Measurements from ENCODE around the gene TMPRSS3. TPM values are rescaled to one million over a fixed set of nuclear protein-coding genes. Genes with fewer than 3 reads are reported as not detected.

Gene TMPRSS3
- polyA plus RNA-seq, 1 of the 3 experiments (the other 2 are of a cell fraction), result not detected

GRCh38 chr21:42391297-42391696 lies 4.6 kb downstream of the TMPRSS3 start:
- H3K36me3 ChIP-seq (replicated peaks in 1 of 2; ENCODE audit: control insufficient read depth in 1 of 2, insufficient read depth in 2 of 2, low read length in 1 of 2), result no peaks in the 10 kb centered on the region
- no peak overlapping the region for H3K4me3 ChIP-seq (ENCODE audit: low read depth in 2 of 2, low read length in 1 of 2)
- no peaks in the 10 kb centered on the region for H3K27me3 ChIP-seq (ENCODE audit: insufficient read depth)
- H3K4me2 ChIP-seq, result no peak overlapping the region
- CTCF ChIA-PET, result no interaction called here
- H3K79me2 ChIP-seq (ENCODE audit: insufficient read depth), result no peaks in the 10 kb centered on the region
- no peak overlapping the region for H2AFZ ChIP-seq (ENCODE audit: low read depth)
- no peaks in the 10 kb centered on the region for H3F3A ChIP-seq (replicated peaks; ENCODE audit: insufficient read depth)
- TF ChIP-seq FOSL2 (IDR thresholded peaks at IDR 0.05; ENCODE audit: borderline replicate concordance, low read depth) (no peak), CHD2 (IDR thresholded peaks at IDR 0.05; ENCODE audit: low read length, partially characterized antibody) (no peak), MAX (IDR thresholded peaks at IDR 0.05; ENCODE audit: low read depth) (no peak), ZBTB33 (IDR thresholded peaks at IDR 0.05; ENCODE audit: borderline replicate concordance, low read depth) (no peak), CTCF (IDR thresholded peaks at IDR 0.05) (no peak), IRF3 (IDR thresholded peaks at IDR 0.05; ENCODE audit: low read depth, low read length) (no peak), RCOR1 (IDR thresholded peaks at IDR 0.05; ENCODE audit: low read length) (no peak), JUND (IDR thresholded peaks at IDR 0.05) (no peak), USF2 (IDR thresholded peaks at IDR 0.05; ENCODE audit: borderline replicate concordance, low read depth, low read length) (no peak), TAF1 (IDR thresholded peaks at IDR 0.05; ENCODE audit: borderline replicate concordance, low read depth, low read length) (no peak), FOXM1 (IDR thresholded peaks at IDR 0.05; ENCODE audit: low read depth) (no peak), POLR2AphosphoS5 (IDR thresholded peaks at IDR 0.05; ENCODE audit: low read depth, low read length) (no peak), NFIC (IDR thresholded peaks at IDR 0.05; ENCODE audit: borderline replicate concordance) (no peak), YY1 (IDR thresholded peaks at IDR 0.05; ENCODE audit: low read depth) (no peak), EZH2phosphoT487 (IDR thresholded peaks at IDR 0.05; ENCODE audit: borderline replicate concordance, low read depth) (no peak), PBX3 (IDR thresholded peaks at IDR 0.05) (no peak), FOXJ3 (CRISPR knock-in tag; IDR thresholded peaks at IDR 0.05) (no peak), REST (IDR thresholded peaks at IDR 0.05; ENCODE audit: low read depth, low read length) (no peak)
- H4K20me1 ChIP-seq (ENCODE audit: insufficient read depth), result no peaks in the 10 kb centered on the region
- WGBS (ENCODE audit: low lambda C conversion rate), result 47% methylated on average over 5 of the region's 5 CpGs
- no peaks in the 10 kb centered on the region for H3K9me2 ChIP-seq
- no peak overlapping the region for H3K9ac ChIP-seq
- POLR2A ChIA-PET, result no interaction called here
- H3K9me3 ChIP-seq, result no peaks in the 10 kb centered on the region
- DNase-seq, result no peak
- no peaks in the 10 kb centered on the region for H3K4me1 ChIP-seq (ENCODE audit: control insufficient read depth in 1 of 2, insufficient read depth in 2 of 2, low read depth in 1 of 2, low read length in 1 of 2)
- H3K27ac ChIP-seq (ENCODE audit: low read depth in 2 of 2, low read length in 1 of 2), result no peak overlapping the region
